Loucy (cell line): ENCODE results near the gene SLC25A30.

Source experiments
- H2AFZ ChIP-seq: fragments of 200-600 bp; sonication (generic); 2 replicates; pipeline ENCODE4 v1.6.0; 2016; ENCODE audit warnings: antibody characterized with exemption, mild to moderate bottlenecking, low read length, moderate library complexity
- H3F3A ChIP-seq: fragments of 200-600 bp; 2 replicates; pipeline ENCODE4 v1.6.0; 2016; ENCODE audit warnings: antibody characterized with exemption, low read depth, mild to moderate bottlenecking
- H3K27me3 ChIP-seq: fragments of 200-600 bp; sonication (generic); 2 replicates; pipeline ENCODE4 v1.6.1; 2014; ENCODE audit warnings: low read length, mild to moderate bottlenecking; ENCODE audit not compliant: insufficient read depth, poor library complexity, severe bottlenecking
- H3K36me3 ChIP-seq: fragments of 200-600 bp; sonication (generic); 2 replicates; pipeline ENCODE4 v1.6.1; 2016; ENCODE audit warnings: low read length; ENCODE audit not compliant: insufficient read depth
- H3K4me1 ChIP-seq: fragments of 200-600 bp; sonication (generic); 2 replicates; pipeline ENCODE4 v1.5.1; 2014; ENCODE audit warnings: low read length, mild to moderate bottlenecking; ENCODE audit not compliant: insufficient read depth, poor library complexity, severe bottlenecking
- H3K4me2 ChIP-seq: fragments of 200-600 bp; sonication (generic); 2 replicates; pipeline ENCODE4 v1.6.0; 2014; ENCODE audit warnings: antibody characterized with exemption, low read length, low read depth, mild to moderate bottlenecking; ENCODE audit not compliant: poor library complexity, severe bottlenecking
- H3K4me3 ChIP-seq: fragments of 200-600 bp; sonication (generic); 2 replicates; pipeline ENCODE4 v1.5.1; 2014; ENCODE audit warnings: low read length, mild to moderate bottlenecking, mixed read lengths; ENCODE audit not compliant: poor library complexity, severe bottlenecking
- H3K79me2 ChIP-seq: fragments of 200-600 bp; sonication (generic); 2 replicates; pipeline ENCODE4 v1.6.1; 2014; ENCODE audit warnings: low read length; ENCODE audit not compliant: insufficient read depth
- H3K9ac ChIP-seq: fragments of 200-600 bp; sonication (generic); 2 replicates; pipeline ENCODE4 v1.6.0; 2014; ENCODE audit warnings: mild to moderate bottlenecking, low read depth, low read length, moderate library complexity; ENCODE audit not compliant: poor library complexity, severe bottlenecking
- H3K9me2 ChIP-seq: fragments of 200-600 bp; sonication (generic); replicated peaks from 2 replicates; pipeline ENCODE4 v1.6.1; 2016; ENCODE audit warnings: low read depth, low read length, mixed read lengths
- H3K9me3 ChIP-seq: fragments of 200-600 bp; sonication (generic); 2 replicates; pipeline ENCODE4 v1.6.1; 2014; ENCODE audit warnings: mild to moderate bottlenecking, antibody characterized with exemption, low read length, low read depth; ENCODE audit not compliant: insufficient read depth
- H4K20me1 ChIP-seq: fragments of 200-600 bp; sonication (generic); 2 replicates; pipeline ENCODE4 v1.6.0; 2014; ENCODE audit warnings: antibody characterized with exemption, low read length, mild to moderate bottlenecking; ENCODE audit not compliant: insufficient read depth, poor library complexity, severe bottlenecking
- EZH2phosphoT487 ChIP-seq: fragments of 200-600 bp; IDR thresholded peaks from 2 replicates; pipeline ENCODE4 v1.6.1; 2018; ENCODE audit warnings: antibody characterized with exemption, mild to moderate bottlenecking, moderate library complexity, borderline replicate concordance
- TF ChIP-seq, protein P1 (sequence below): fragments of 200-600 bp; sonication (generic); conservative IDR thresholded peaks from 2 replicates; pipeline ENCODE4 v1.5.1; 2014; ENCODE audit warnings: mild to moderate bottlenecking, antibody characterized with exemption, low read length

Gene SLC25A30

DNA sequence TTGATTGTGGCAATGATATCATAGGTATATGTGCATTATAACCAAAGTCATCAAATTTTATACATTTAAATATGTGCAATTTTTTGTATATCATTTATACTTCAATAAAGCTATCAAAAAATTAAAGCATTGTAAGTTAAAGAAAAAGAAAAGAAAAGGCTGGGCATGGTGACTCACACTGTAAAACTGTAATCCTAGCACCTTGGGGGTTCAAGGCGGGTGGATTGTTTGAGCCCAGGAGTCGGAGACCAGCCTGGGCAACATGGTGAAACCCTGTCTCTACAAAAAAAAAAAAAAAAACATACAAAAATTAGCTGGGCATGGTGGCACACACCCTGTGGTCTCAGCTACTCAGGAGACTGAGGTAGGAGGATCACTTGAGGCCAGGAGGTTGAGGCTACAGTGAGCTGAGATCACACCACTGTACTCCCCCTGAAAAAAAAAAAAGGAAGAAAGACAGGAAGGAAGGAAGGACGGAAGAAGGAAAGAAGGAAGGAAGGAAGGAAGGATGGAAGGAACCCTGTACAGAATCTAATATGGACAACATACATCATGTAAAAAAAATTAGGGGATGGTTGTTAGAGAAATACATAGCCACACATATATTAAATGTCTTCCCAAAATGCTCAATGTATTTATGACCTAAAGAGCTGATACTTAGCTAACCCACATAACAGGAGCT, 21.7 kb upstream of the SLC25A30 start:
- no peaks in the 10 kb centered on the region for H3K36me3 ChIP-seq
- H4K20me1 ChIP-seq: no peaks in the 10 kb centered on the region
- no peaks in the 10 kb centered on the region for H3K27me3 ChIP-seq
- no peaks in the 10 kb centered on the region for H3K79me2 ChIP-seq
- no peak overlapping the region for H3K9ac ChIP-seq
- H3F3A ChIP-seq: no peaks in the 10 kb centered on the region
- H2AFZ ChIP-seq: no peak overlapping the region
- no peaks in the 10 kb centered on the region for H3K9me2 ChIP-seq
- no peaks in the 10 kb centered on the region for H3K9me3 ChIP-seq
- H3K4me2 ChIP-seq: no peak overlapping the region
- TF ChIP-seq EZH2phosphoT487: no peak
- TF ChIP-seq, protein P1, sequence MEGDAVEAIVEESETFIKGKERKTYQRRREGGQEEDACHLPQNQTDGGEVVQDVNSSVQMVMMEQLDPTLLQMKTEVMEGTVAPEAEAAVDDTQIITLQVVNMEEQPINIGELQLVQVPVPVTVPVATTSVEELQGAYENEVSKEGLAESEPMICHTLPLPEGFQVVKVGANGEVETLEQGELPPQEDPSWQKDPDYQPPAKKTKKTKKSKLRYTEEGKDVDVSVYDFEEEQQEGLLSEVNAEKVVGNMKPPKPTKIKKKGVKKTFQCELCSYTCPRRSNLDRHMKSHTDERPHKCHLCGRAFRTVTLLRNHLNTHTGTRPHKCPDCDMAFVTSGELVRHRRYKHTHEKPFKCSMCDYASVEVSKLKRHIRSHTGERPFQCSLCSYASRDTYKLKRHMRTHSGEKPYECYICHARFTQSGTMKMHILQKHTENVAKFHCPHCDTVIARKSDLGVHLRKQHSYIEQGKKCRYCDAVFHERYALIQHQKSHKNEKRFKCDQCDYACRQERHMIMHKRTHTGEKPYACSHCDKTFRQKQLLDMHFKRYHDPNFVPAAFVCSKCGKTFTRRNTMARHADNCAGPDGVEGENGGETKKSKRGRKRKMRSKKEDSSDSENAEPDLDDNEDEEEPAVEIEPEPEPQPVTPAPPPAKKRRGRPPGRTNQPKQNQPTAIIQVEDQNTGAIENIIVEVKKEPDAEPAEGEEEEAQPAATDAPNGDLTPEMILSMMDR: no peak
- no peaks in the 10 kb centered on the region for H3K4me1 ChIP-seq
- no peak overlapping the region for H3K4me3 ChIP-seq

DNA sequence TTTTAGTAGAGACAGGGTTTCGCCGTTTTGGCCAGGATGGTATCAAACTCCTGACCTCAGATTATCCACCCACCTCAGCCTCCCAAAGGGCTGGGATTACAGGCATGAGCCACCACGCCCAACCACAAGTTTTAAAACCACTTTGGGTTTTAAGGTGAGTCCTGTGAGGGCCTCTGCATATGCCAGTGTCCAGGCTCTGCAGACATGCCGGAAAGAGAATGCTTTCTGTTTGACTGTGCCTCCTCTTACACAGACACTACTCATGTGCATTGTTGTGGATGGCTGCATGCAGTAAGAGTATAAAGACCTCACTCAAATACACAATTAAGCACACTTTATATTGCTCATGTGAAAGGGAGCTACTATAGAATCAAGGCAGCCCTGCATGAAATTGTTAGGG, 20.8 kb upstream of the SLC25A30 start:
- Histone ChIP-seq H4K20me1 (no peaks in the 10 kb centered on the region), H3K36me3 (no peaks in the 10 kb centered on the region), H3K4me2 (no peak overlapping the region), H3K27me3 (no peaks in the 10 kb centered on the region), H3K4me1 (no peaks in the 10 kb centered on the region), H3K4me3 (no peak overlapping the region), H2AFZ (0 out of 2 replicates have a peak overlapping the region, but pooled peaks have one; percentile 46), H3K9me3 (no peaks in the 10 kb centered on the region), H3K9ac (no peak overlapping the region), H3K9me2 (no peaks in the 10 kb centered on the region), H3F3A (no peaks in the 10 kb centered on the region), H3K79me2 (no peaks in the 10 kb centered on the region)
- TF ChIP-seq EZH2phosphoT487: no peak
- TF ChIP-seq, protein P1: no peak

DNA sequence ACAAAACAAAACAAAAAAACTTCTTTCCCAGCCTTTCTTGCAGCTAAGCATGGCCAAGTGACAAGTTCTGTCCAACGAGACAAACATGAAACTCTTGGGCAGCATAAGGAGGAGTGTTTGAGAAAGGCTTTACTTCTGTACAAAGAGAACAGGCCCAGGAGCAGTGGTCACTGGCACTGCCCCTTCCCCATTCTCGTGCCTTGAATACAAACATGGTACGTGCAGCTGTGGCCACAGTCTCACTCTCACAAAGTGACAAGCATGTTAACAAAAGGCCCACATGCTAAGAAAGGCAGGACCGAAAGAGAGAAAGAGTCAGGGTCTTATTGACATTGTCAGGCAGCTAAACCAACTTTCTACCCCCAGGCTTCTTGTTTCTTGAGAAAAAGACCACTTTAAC, 19.8 kb upstream of the SLC25A30 start:
- Histone ChIP-seq H3K27me3 (no peaks in the 10 kb centered on the region), H2AFZ (no peak overlapping the region), H3K36me3 (no peaks in the 10 kb centered on the region), H4K20me1 (no peaks in the 10 kb centered on the region), H3K9me2 (no peaks in the 10 kb centered on the region), H3K4me1 (no peaks in the 10 kb centered on the region), H3K9ac (no peak overlapping the region), H3K4me2 (no peak overlapping the region), H3F3A (no peaks in the 10 kb centered on the region), H3K4me3 (no peak overlapping the region), H3K9me3 (no peaks in the 10 kb centered on the region), H3K79me2 (no peaks in the 10 kb centered on the region)
- no peak for TF ChIP-seq EZH2phosphoT487
- TF ChIP-seq, protein P1: no peak
